Chondrocyte (in vitro differentiated cells): ENCODE results near the gene SEMA6B. TPM values are rescaled to one million over a fixed set of nuclear protein-coding genes. Genes with fewer than 3 reads are reported as not detected.

Experiments
- DNase-seq: peaks from one replicate; pipeline ENCODE4 v3.0.0; 2021; ENCODE audit warnings: mixed read lengths, low spot score
- H3K27ac Mint-ChIP-seq: one replicate; pipeline ENCODE4 v1.8.0; 2021; ENCODE audit warnings: mild to moderate bottlenecking, moderate library complexity, mixed read lengths; ENCODE audit not compliant: unreplicated experiment
- H3K27me3 Mint-ChIP-seq: 2 replicates; pipeline ENCODE4 v1.8.0; 2021; ENCODE audit warnings: low read depth, mixed read lengths
- H3K36me3 Mint-ChIP-seq: 2 replicates; pipeline ENCODE4 v1.8.0; 2021; ENCODE audit warnings: low read depth, mixed read lengths
- H3K4me1 Mint-ChIP-seq: 2 replicates; pipeline ENCODE4 v1.8.0; 2021; ENCODE audit warnings: low read depth, mild to moderate bottlenecking, mixed read lengths
- H3K4me3 Mint-ChIP-seq: one replicate; pipeline ENCODE4 v1.8.0; 2021; ENCODE audit warnings: mild to moderate bottlenecking, moderate library complexity, mixed read lengths; ENCODE audit not compliant: unreplicated experiment
- H3K9me3 Mint-ChIP-seq: 2 replicates; pipeline ENCODE4 v1.8.0; 2021; ENCODE audit warnings: low read depth, mixed read lengths
- CTCF ChIP-seq: fragments of 200-600 bp; sonication (generic); IDR thresholded peaks from 2 replicates; pipeline ENCODE4 v1.5.0; 2021; ENCODE audit warnings: antibody characterized with exemption, mild to moderate bottlenecking, moderate library complexity
- total RNA-seq: library from RNA; stranded (reverse); gene quantifications from 3 replicates; pipeline ENCODE4 v1.2.1, GENCODE V29; 2021

The SEMA6B gene
- total RNA-seq, 1 donor from 2014 or later, result 4.2 TPM

GRCh38 chr19:4517451-4518057, 41.9 kb downstream of the SEMA6B start:
- TF ChIP-seq CTCF, result no peak
- Mint-ChIP-seq H3K27me3 (peaks cover 1% of the 10 kb centered on the region), H3K36me3 (no peaks in the 10 kb centered on the region), H3K9me3 (no peaks in the 10 kb centered on the region), H3K27ac (no peak overlapping the region), H3K4me3 (no peak overlapping the region), H3K4me1 (peaks cover 17% of the 10 kb centered on the region)
- peak; percentile 89 for DNase-seq

GRCh38 chr19:4516939-4517300, 42.6 kb downstream of the SEMA6B start:
- Mint-ChIP-seq H3K4me3 (no peak overlapping the region), H3K4me1 (peaks cover 14% of the 10 kb centered on the region), H3K27me3 (peaks cover 1% of the 10 kb centered on the region), H3K27ac (no peak overlapping the region), H3K9me3 (no peaks in the 10 kb centered on the region), H3K36me3 (no peaks in the 10 kb centered on the region)
- DNase-seq, result no peak
- no peak for TF ChIP-seq CTCF

- no peak overlapping the region for H3K27ac Mint-ChIP-seq
- H3K4me3 Mint-ChIP-seq, result no peak overlapping the region
- no peaks in the 10 kb centered on the region for H3K27me3 Mint-ChIP-seq
- no peak for TF ChIP-seq CTCF
- H3K9me3 Mint-ChIP-seq, result no peaks in the 10 kb centered on the region
- H3K4me1 Mint-ChIP-seq, result peaks cover 8% of the 10 kb centered on the region
- no peaks in the 10 kb centered on the region for H3K36me3 Mint-ChIP-seq
- DNase-seq, result no peak
These were observed 43.1 kb downstream of the SEMA6B start for GRCh38 chr19:4516199-4516938.

GRCh38 chr19:4515732-4516131, 43.8 kb downstream of the SEMA6B start:
- peaks cover 6% of the 10 kb centered on the region for H3K4me1 Mint-ChIP-seq
- no peak for TF ChIP-seq CTCF
- no peak overlapping the region for H3K4me3 Mint-ChIP-seq
- no peaks in the 10 kb centered on the region for H3K27me3 Mint-ChIP-seq
- no peaks in the 10 kb centered on the region for H3K9me3 Mint-ChIP-seq
- H3K27ac Mint-ChIP-seq, result no peak overlapping the region
- no peak for DNase-seq
- H3K36me3 Mint-ChIP-seq, result no peaks in the 10 kb centered on the region

GRCh38 chr19:4513248-4513647, 46.2 kb downstream of the SEMA6B start:
- no peaks in the 10 kb centered on the region for H3K4me1 Mint-ChIP-seq
- no peak overlapping the region for H3K27ac Mint-ChIP-seq
- no peak overlapping the region for H3K4me3 Mint-ChIP-seq
- DNase-seq, result no peak
- no peaks in the 10 kb centered on the region for H3K27me3 Mint-ChIP-seq
- TF ChIP-seq CTCF, result no peak
- H3K36me3 Mint-ChIP-seq, result no peaks in the 10 kb centered on the region
- no peaks in the 10 kb centered on the region for H3K9me3 Mint-ChIP-seq
